ENCODE data around the gene MRPS9.

MRPS9 gene

DNA sequence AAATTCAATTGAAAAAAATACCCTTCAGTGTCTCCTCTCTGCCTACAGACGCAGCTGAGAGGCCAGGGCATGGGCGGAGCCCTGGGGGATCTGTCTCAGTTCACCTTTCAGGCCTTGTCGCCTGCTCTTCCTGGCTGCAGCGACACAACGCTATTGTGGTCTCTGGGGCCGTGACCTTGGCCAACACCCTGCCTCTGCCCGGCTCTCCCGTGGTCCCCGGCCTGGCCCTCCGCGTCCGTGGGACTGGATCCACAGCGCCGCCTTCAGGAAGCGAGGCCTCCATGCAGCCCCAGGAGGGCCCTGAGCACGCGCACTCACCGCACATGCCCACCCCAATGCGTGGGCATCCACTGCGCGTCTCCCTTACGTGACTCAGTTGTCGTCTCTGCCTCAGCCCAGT is 81.1 kb downstream of the MRPS9 start:
- no peak for DNase-seq (ENCODE audit: low read depth in 2 of 2, low spot score in 1 of 2)

DNA sequence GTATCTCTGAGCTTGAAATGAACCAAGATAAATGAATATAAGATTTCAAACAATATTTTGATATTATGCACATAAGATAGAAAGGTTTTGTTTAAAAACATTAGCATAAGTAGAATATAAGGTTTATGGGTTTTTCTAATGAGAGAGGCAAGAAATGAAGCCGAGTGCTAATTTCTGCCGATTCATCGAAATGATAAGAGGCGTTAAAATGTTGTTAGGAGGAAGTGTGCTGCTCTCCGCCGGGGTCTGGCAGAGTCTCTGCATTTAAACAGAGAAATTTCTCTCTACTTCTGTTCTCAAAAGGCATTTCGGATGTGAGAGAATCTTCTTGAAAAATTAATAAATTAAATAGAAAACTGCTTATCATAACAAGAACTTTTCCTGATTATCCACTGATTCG is 83.6 kb downstream of the MRPS9 start:
- DNase-seq (ENCODE audit: low read depth in 2 of 2, low spot score in 1 of 2): no peak

DNA sequence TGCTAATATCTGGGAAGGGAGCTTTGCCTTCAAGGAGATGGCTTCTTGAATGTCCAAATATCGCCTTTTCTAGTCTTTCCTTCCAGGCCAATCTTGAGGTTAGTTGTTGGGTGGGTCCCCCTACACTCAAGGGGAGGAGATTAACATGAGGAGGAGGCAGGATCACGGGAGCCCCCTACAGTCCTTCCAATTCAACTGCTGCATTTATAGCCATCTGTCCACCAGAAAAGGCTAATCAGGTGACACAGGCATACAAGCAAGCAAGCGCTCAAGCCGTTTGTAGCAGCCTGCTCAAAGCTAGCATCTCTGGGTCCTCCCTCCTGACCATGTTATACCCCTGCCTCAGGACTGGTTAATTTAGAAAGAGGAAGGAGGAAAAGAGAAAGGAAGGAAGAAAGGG is 87.6 kb downstream of the MRPS9 start:
- no peak for DNase-seq (ENCODE audit: low read depth in 2 of 2, low spot score in 1 of 2)

DNA sequence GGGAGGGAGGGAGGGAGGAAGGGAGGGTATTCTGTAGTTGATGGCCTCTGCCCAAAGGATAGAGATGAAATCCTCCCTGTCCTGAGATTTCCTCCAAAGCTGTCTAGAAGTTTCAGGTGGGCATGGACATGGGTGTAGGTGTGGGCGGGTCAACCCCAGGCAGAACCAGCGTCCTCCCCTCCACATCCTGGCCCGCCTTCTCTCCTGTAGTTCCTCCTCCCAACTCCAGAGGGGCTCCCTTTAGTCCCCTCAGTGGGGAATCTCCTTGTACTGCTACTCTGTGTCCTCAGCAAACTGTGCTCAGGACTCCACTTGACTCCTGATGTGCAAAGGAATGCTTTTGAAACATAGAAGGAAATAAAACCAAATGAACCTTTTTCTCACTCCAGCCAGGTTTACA is 88.1 kb downstream of the MRPS9 start:
- DNase-seq (ENCODE audit: low read depth in 2 of 2, low spot score in 1 of 2): no peak

DNA sequence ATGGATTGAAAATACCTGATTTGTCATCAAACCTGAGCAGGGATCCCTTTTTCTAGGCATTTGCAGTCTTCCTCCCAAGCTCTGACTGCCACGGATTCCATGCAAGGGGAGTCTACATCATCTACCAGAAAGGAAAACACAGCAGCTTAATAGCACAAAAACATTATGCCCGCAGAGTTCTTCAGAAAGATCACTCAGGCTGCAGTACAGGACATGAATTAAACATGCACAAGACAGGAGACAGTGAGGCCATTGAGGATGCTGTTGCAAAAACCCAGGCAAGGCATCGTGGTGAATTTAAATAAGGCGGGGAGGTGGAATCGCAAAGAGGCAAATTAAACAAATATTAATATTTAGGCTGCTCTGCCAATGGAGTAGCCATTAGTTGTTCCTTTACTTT is 88.5 kb downstream of the MRPS9 start:
- DNase-seq (ENCODE audit: low read depth in 2 of 2, low spot score in 1 of 2): no peak

DNA sequence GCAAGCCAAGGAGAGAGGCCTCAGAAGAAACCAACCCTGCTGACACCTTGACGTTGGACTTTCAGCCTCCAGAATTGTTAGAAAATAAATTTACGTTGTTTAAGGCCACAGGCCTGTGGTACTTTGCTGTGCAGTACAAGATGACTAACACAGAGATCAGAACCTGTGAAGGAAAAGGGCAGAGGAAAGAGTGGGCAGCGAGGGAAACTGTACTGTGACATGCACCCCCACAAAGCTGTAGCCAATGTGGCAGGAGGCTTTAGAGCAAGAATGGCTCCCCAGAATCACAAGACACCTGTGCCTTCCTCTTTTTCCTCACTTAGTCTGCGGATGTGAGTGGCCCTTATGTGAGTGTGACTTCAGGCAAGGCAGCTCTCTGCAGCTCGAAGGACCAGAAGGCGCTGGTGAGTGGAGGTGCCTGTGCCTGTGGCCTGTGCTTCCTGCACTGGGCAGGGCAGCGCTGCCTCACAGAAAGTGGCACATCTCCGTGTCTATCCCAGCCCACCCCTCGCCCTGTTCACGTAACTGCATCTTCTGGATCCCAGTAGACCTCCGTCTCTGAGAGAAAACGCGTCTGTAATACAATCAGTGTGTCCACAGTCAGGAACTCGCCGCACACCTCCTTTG is 89.5 kb downstream of the MRPS9 start:
- no peak for DNase-seq (ENCODE audit: low read depth in 2 of 2, low spot score in 1 of 2)

DNA sequence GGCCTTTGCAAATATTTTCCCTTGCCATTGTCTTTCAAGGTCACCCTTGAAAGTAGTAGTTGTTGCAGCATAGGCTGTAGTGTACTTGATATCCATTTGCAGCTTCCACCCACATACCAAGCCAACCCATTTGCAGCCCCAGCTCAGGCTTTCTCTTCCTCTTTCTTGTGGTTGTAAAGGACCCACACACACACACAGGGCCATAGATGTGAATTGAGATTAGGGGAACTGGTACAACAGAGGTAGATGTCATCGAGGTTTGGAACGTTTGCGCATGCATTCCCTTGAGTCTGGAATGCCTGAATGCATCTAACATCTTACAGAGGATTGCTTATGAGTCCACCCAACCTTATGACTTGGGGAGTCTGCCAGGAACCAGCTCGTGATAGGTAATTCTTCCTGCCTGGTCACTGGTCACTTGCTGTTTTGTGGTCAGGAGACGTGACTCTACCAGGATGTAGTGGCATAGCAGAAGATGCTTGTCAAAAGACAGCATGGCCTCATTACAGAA is 91.9 kb downstream of the MRPS9 start:
- no peak for DNase-seq (ENCODE audit: low read depth in 2 of 2, low spot score in 1 of 2)

DNA sequence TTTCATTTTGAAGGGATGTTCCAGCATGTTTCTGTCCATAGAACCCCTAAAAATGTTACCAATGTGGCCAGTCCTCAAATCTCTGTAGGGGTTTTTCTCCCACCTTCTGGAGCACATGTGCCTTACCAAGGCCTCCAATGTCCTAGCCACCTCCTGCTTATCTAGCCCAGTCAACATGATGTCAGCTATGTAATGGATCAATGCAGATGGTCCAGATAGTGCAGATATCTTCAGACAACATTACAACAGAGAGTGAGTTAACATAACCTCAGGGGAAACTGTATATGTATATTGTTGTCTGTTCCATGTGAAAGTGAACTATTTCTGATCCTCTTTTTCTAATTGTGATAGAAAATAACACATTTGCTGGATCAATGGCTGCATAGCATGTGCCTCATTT is 92.7 kb downstream of the MRPS9 start:
- no peak for DNase-seq (ENCODE audit: low read depth in 2 of 2, low spot score in 1 of 2)

DNA sequence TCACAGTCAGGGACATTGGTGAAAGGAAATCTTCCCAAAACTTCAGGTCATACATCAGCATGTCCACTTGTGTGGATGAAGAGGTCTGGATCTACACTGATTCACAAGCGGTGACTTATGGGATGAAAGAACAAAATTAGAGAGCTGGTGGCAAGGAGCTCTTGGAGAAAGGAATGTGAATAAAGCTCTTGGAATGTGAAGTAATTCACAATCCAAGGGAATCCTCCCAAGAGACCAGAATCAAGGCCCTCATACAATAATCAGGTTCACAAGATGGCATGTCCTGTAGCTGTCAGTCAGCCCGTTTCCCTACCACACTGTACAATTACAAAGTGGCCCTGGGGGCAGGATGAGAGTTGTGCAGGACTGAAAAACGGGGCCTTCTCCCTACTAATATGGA is 96.2 kb downstream of the MRPS9 start:
- no peak for DNase-seq (ENCODE audit: low read depth in 2 of 2, low spot score in 1 of 2)

DNA sequence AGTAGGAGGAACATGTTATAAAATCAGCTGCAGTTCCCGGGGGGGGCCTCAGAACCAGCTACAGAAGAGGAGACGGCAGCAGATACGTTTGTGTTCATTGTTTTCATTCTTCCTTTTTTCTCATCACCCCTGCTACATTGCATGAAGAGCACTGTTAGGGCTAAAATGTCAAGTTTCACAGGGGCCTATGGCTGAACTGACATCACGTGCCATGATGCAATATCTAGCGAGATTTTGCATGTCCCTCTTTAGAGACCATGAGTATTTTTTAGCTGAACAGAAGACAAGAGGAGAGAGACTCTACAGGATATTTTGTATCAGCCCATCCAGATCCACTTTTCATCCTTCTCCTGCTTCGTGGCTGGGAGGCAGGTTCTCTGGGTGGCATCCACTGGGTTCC is 97.6 kb downstream of the MRPS9 start:
- DNase-seq (ENCODE audit: low read depth in 2 of 2, low spot score in 1 of 2): no peak

DNA sequence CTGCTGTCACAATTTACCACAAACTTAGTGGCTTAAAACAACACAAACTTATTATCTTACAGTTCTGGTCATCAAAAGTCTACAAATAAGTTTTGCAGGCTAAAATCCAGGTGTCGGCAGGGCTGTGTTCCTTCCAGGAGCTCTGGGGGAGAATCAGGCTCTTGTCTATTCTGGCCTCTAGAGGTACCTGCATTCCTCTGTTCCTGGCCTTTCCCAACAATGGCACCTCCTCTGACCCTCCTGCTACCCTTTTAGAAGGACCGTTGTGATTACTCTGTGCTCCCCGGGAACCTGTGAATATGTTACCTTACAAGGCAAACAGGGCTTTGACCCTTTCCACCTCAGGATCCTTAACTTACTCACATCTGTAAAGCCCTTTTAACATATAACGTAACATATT is 98.5 kb downstream of the MRPS9 start:
- DNase-seq (ENCODE audit: low read depth in 2 of 2, low spot score in 1 of 2): no peak

DNA sequence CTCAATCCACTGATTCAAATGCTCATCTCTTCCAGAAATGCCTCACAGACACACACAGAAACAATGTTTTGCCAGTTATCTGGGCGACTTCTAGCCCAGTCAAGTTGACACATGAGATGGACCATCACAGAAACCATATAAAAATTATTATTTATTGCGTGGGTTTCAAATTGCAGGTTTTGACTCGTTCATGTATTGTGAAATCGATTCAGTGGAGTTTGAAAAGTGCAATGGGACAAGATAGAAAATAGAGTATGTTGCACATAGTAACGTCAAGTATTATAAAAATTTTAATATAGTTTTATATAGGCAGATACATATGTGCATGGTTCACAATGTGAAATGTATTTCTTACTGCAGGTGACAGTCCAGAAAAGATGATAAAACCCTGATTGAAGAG is 100.8 kb downstream of the MRPS9 start:
- no peak for DNase-seq (ENCODE audit: low read depth in 2 of 2, low spot score in 1 of 2)

DNA sequence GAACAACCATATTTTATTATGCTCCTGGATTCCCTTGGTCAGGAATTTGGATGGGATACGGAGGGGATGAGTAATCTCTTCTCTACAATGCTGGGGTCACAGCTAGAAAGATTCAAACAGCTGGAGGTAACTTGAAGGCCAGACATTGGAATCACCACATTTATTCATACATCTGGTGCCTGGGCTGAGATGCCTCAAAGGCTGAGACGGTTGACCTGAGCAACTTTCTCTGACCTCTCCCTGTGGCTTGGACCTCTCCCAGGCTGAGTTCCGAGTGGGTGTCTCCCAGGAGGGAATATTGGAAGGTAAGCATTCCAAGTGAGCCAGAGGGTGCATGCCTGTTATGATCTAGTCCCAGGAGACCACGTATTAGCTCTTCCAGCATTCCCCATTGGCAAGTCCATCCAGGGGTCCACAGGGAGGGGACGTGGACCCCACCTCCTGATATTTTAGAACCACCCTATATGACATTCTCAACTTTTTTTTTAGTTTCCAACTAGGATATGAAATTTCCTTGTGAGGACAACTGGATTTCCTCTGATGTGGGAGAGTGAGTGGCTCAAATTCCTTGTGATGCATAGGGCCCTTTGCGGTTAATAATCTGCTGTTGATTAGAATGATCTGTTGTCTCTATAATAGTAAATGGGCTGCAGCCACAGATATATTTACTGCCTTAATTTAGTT is 101.8 kb downstream of the MRPS9 start:
- no peak for DNase-seq (ENCODE audit: low read depth in 2 of 2, low spot score in 1 of 2)

DNA sequence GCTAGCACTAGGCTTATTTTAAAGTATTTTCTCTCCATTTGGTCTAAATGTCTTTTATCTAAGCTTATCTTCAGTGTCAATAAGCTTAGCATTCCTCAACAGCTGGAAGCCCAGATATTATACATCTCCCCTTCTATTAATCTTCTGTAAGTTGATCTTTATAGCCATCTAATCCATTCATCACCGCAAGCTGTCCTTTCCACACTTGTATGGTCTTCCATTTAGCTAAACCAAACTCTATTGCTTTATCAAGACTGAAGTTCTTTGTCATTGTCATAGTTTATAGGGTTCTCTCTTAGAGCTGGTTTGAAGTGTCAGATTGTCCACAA is 102.3 kb downstream of the MRPS9 start:
- DNase-seq (ENCODE audit: low read depth in 2 of 2, low spot score in 1 of 2): no peak

DNA sequence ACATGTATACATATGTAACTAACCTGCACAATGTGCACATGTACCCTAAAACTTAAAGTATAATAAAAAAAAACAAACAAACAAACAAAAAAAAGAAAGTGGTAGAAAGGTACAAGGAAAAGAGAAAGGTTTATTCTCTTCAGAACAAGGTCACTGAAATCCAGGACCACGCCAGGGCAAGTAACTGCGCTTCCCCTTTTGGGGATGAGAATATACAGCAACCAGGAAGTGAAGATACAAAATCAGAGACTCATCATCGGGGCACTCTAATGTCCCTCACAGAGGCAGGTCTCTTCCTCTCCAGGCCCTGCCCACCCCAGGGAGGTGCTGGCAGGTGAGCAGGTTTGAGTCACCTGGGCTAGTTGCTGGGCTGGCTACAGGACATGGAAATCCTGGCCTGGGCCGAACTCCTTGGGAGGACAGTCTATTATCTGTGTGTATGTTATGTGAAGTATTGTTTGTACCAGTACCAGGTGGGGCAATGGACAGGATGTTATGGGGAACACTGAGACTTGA is 103.3 kb downstream of the MRPS9 start:
- DNase-seq (ENCODE audit: low read depth in 2 of 2, low spot score in 1 of 2): no peak

DNA sequence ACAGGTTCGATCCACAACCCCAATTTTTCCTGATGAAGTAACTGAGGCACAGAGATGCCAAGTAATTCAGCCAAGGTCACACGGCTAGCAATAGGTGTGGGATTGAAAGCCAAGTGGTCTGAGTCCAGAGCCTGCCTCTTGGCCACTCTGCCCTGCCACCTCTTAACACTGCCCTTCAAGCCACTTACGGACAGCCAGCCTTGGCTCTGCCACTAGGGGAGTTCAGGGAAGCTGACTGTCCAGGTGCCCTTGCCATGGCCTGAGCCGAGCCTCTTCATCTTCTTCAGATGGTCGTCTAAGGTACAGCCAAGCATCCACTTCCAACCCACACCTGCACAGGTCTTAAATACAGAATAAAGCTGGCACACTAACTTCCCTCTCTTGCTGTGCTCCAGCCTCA is 104.4 kb downstream of the MRPS9 start:
- no peak for DNase-seq (ENCODE audit: low read depth in 2 of 2, low spot score in 1 of 2)

DNA sequence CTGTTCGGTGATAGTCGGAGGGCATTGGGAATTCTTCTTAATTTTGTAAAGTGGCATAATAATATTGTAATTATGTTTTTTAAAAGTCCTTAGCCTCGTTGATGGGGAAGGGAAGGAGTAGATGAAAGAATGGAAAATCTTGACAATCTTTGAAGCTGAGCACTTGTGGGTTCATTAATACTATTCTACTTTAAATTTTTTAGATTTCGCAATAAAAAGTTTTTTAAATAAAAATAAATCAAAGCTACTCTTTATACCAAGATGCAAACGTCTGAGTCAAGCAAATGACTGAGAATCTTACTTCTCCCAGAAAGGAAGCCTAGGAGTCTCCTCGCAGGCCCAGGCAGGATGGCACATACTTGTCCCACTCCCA is 105.2 kb downstream of the MRPS9 start:
- no peak for DNase-seq (ENCODE audit: low read depth in 2 of 2, low spot score in 1 of 2)

DNA sequence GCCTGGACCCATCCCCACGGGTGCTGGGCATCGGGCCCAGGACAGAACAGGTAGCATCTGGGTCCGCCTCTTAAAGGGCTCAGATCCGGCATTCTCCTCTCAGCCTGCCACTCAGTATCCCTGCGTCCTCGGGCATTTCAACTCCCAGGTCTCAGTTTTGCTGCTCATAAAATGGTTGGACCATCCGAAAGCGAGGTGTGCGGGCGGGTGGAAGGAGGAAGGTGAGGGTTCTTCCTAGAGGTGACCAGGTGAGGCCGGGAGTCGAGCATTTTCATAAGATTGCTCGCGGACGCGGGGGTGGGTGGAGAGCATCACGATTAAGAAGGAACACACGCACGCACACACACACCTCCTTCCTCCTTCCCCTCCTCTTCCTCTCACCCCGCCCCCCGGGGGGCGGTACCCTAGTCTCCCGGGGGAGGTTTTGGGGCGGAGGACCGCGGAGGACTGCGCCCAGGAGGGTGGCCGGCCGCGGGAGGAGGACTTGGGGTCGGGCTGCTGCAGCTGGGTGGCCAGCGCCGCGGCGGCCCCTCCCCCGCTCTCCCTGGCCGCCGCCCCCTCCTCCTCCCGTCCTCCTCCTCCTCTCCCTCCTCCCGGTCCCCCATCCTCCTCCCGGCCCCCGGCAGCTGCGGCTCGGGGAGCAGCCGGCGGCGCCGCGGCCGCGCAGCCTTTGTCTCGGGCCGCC is 105.7 kb downstream of the MRPS9 start:
- DNase-seq (ENCODE audit: low read depth in 2 of 2, low spot score in 1 of 2): no peak

DNA sequence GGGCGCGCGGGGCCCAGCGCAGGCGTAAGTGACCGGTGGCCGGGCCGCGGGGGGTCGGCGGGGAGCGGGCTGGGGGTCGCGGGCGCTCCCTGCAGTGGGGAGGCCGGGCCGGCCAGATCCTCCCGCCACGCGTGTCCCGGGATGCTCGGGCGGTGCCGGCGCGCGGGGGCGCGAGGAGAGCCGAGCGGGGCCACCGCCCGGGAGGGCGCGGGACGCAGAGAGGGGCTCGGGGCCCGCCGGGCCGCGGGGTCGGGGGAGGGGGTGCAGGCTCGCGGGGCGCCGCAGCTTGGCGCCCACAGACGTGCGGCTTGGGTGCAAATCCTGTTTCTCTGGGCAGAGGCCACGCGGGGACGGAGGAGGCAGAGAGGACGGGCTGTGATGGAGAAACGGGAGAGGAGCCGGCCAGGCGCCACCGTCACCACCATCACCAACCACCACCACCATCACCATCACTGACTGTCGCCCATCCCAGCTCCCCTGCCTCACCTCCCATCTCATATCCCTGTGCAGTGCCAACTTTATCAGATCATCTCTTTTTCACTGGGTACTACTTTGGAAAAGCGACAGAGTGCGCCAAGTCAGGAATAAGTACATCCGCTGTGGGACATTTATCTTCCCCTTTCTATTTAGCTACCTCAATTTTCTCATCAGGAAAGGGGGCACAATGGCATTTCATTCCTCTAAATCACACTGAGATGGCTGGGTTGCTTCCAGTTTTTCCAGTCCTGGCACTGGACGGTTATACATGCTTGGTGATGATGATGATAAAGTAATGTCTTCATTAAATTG is 106.5 kb downstream of the MRPS9 start:
- DNase-seq (ENCODE audit: low read depth in 2 of 2, low spot score in 1 of 2): no peak

DNA sequence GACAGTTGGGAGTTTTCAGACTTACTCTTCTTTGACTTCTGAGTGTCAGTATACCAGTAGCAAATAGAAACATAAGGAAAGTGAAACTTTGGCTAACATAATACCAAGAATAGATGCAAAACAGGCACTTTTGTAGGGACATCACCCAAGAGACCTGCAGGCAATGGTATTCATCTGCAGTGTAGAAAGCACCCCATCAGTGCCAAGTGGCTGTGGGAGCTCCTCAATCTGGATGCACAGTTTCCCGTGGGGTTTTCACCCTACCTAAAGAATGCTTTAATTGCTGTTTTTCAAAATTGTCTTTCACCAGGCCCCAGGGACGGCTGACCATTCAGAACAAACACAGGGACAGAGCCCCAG is 107.1 kb downstream of the MRPS9 start:
- no peak for DNase-seq (ENCODE audit: low read depth in 2 of 2, low spot score in 1 of 2)

DNA sequence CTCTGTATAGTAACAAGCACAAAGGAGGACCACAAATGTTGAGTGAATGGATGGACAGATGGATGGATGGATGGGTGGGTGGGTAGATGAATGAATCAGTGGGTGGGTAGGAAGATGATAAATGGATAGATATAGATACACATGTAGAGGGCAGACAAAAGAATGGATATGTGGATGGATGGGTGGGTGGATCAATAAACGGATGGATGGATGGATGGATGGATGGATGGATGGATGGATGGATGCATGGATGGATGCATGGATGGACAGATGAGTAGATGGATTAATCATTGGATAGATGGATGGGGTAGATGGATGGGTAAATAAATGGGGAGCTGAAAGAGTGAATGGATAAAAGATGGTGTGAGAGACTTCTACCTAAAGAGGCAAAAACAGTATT is 111.4 kb downstream of the MRPS9 start:
- DNase-seq (ENCODE audit: low read depth in 2 of 2, low spot score in 1 of 2): no peak
